Heart left ventricle (tissue), 13 donors: ENCODE data around the gene PTPRD.

ENCODE experiments used
- CTCF ChIP-seq, 12 donors: fragments of 200-600 bp; sonication (generic) in 4 of 12; IDR thresholded peaks; one replicate each; pipeline versions ENCODE4 v1.5.0 to v1.8.0; 2018 to 2022; ENCODE audit warnings: antibody characterized with exemption in 12 of 12, mild to moderate bottlenecking in 5 of 12
- POLR2A ChIP-seq, 2 donors: fragments of 450-650 bp; IDR thresholded peaks; one replicate each; pipeline ENCODE4 v1.6.1; 2017; ENCODE audit warnings: antibody characterized with exemption in 2 of 2, mild to moderate bottlenecking in 2 of 2, moderate library complexity in 2 of 2
- donor health status: ischemic (EF 13 %, LVEDD 7.1; RV severe dilation, severe dysfunction).
- donor health status: DM: no; HTN: yes; CAD: no.
- donor health status: DM: no; HTN: no; CAD: no.
- donor health status: ischemic (EF 25% LVEDD 6.9; RV normal size, moderate dysfunction).
- donor health status: ischemic (EF 25% LVEDD 5.7; RV mildly dilated, moderate dysfunction).
- donor health status: ischemic (EF 35%, LVEDD 5.7; RV mildly dilated, moderate dysfunction).
- donor health status: nonischemic (EF 11% LVEDD 7.7; RV severe dilation, severe dysfunction).
- donor health status: DM: yes; HTN: yes; CAD: no.
- donor health status: PGD.
- donor health status: ischemic (EF 29% LVEDD 5.4; RV normal size, mild dysfunction).
- donor health status: nonischemic (EF 23%, LVEDD 6.1; RV moderate dilation, normal function).

GRCh38 chr9:10253341-10253740 is 359.5 kb downstream of the PTPRD start:
- TF ChIP-seq CTCF (IDR thresholded peaks at IDR 0.05) (no peak), POLR2A (IDR thresholded peaks at IDR 0.05) (no peak)
